Bronchial epithelial cell (primary cell): Measurements from ENCODE around the gene KRT6A. TPM values are rescaled to one million over a fixed set of nuclear protein-coding genes. Genes with fewer than 3 reads are reported as not detected.
"Not testable (repeated sequence)": the region's sequence is repeated elsewhere in the genome, so short reads cannot be mapped to it uniquely, and the experiment has no call there.

ENCODE experiments used
- DNase-seq: peaks from one replicate; pipeline ENCODE4 v3.0.0-alpha.2; 2010; ENCODE audit warnings: low read depth
- FAIRE-seq: peaks from 2 replicates; lab custom pipeline; 2011; peaks lifted over from hg19 to GRCh38; lab: Jason Lieb, UNC
- H3K27me3 ChIP-seq: 2 replicates; pipeline ENCODE4 v1.5.1; 2011; ENCODE audit warnings: low read length; ENCODE audit not compliant: control insufficient read depth, insufficient read depth
- H3K36me3 ChIP-seq: 2 replicates; pipeline ENCODE4 v1.5.1; 2011; ENCODE audit warnings: low read length; ENCODE audit not compliant: control insufficient read depth, insufficient read depth
- H3K4me3 ChIP-seq: 2 replicates; pipeline ENCODE4 v1.5.1; 2011; ENCODE audit warnings: mild to moderate bottlenecking, low read depth, low read length, control low read depth
- CTCF ChIP-seq: IDR thresholded peaks from 2 replicates; pipeline ENCODE4 v1.5.1; 2011; ENCODE audit warnings: mild to moderate bottlenecking, moderate library complexity, low read length, control low read depth, inconsistent platforms; ENCODE audit not compliant: insufficient read depth, severe bottlenecking
- total RNA-seq: library from RNA; depleted of rRNA; stranded (reverse); fragments of >200 nt; gene quantifications from 2 replicates; pipeline ENCODE4 v1.2.1, GENCODE V29; 2014

Gene KRT6A
- total RNA-seq, 1 donor from 2014 or later = 13,929 TPM

GRCh38 chr12:52455821-52456220 is 37.2 kb downstream of the KRT6A start:
- TF ChIP-seq CTCF = no peak
- H3K36me3 ChIP-seq = no peaks in the 10 kb centered on the region
- peak; percentile 95 for DNase-seq
- FAIRE-seq = no peak
- H3K4me3 ChIP-seq = no peak overlapping the region
- H3K27me3 ChIP-seq = no peaks in the 10 kb centered on the region

GRCh38 chr12:52454411-52455201 is 38.5 kb downstream of the KRT6A start:
- no peak for FAIRE-seq

GRCh38 chr12:52452101-52452500 is 41.0 kb downstream of the KRT6A start, which contains the start of gene KRT6B:
TSS of gene KRT6B (minus strand) at chr12:52452146. CDS start at chr12:52452078, 68 bp downstream.
- Histone ChIP-seq H3K4me3 (no peak within 1 kb of the TSS), H3K27me3 (no peaks in the 10 kb centered on the region), H3K36me3 (peaks cover 2% of the 10 kb centered on the region)
- TF ChIP-seq CTCF = no peak
- DNase-seq (peak; percentile 98), FAIRE-seq (peak; percentile 62)

More at GRCh38 chr12:52454411-52455201, 38.5 kb downstream of the KRT6A start:
- peak; percentile 79 for DNase-seq
- Histone ChIP-seq H3K4me3 (no peak overlapping the region), H3K36me3 (no peaks in the 10 kb centered on the region), H3K27me3 (no peaks in the 10 kb centered on the region)
- TF ChIP-seq CTCF = no peak

GRCh38 chr12:52448228-52448627 is 44.8 kb downstream of the KRT6A start:
- FAIRE-seq = peak; percentile 40
- DNase-seq = no peak
- Histone ChIP-seq H3K36me3 (peaks cover 2% of the 10 kb centered on the region), H3K4me3 (no peak overlapping the region), H3K27me3 (no peaks in the 10 kb centered on the region)
- no peak for TF ChIP-seq CTCF

GRCh38 chr12:52447196-52447595 is 45.9 kb downstream of the KRT6A start:
- FAIRE-seq, H3K36me3 ChIP-seq, H3K27me3 ChIP-seq, H3K4me3 ChIP-seq, DNase-seq: not testable (repeated sequence)

- no peak for TF ChIP-seq CTCF
- DNase-seq (no peak), FAIRE-seq (no peak)
- H3K27me3 ChIP-seq = no peaks in the 10 kb centered on the region
- H3K36me3 ChIP-seq = peaks cover 2% of the 10 kb centered on the region
- H3K4me3 ChIP-seq = no peak overlapping the region
Observed at GRCh38 chr12:52446367-52447045, 46.6 kb downstream of the KRT6A start.
